HepG2 (cell line): ENCODE measurements around the gene PSEN2. TPM values are rescaled to one million over a fixed set of nuclear protein-coding genes. Genes with fewer than 3 reads are reported as not detected.
A peak's percentile ranks its signal among the peaks of the same experiment; 100 is the strongest.

Source experiments
- ARID2 ChIP-seq: sonication (generic); formaldehyde crosslinking; IDR thresholded peaks from 2 replicates; pipeline ENCODE4 v1.8.1; 2022; ENCODE audit warnings: mild to moderate bottlenecking, missing genetic modification reagents, borderline replicate concordance
- HCFC1 ChIP-seq: fragments of 150-350 bp; IDR thresholded peaks from 2 replicates; pipeline ENCODE4 v1.6.1; 2014; ENCODE audit warnings: low read depth, low read length
- HES4 ChIP-seq: sonication (generic); formaldehyde crosslinking; IDR thresholded peaks from 2 replicates; pipeline ENCODE4 v1.9.0; 2021; ENCODE audit warnings: mild to moderate bottlenecking, missing genetic modification reagents, borderline replicate concordance
- HNRNPUL1 ChIP-seq: fragments of 200-400 bp; formaldehyde crosslinking; IDR thresholded peaks from 2 replicates; pipeline ENCODE4 v1.6.1; 2017; ENCODE audit warnings: low read depth, mild to moderate bottlenecking, low read length, moderate library complexity
- KIAA2018 ChIP-seq: sonication (generic); formaldehyde crosslinking; IDR thresholded peaks from 2 replicates; pipeline ENCODE4 v1.5.0; 2020; ENCODE audit warnings: mild to moderate bottlenecking, missing genetic modification reagents, borderline replicate concordance
- MED8 ChIP-seq: sonication (generic); formaldehyde crosslinking; IDR thresholded peaks from 2 replicates; pipeline ENCODE4 v1.8.1; 2023; ENCODE audit warnings: mild to moderate bottlenecking, missing genetic modification reagents; ENCODE audit not compliant: insufficient replicate concordance
- MEF2D ChIP-seq: sonication (generic); formaldehyde crosslinking; IDR thresholded peaks from 2 replicates; pipeline ENCODE4 v1.5.1; 2020; ENCODE audit warnings: mild to moderate bottlenecking, missing genetic modification reagents
- NCOA2 ChIP-seq: sonication (generic); formaldehyde crosslinking; IDR thresholded peaks from 2 replicates; pipeline ENCODE4 v1.8.0; 2022; ENCODE audit warnings: inconsistent platforms
- POLR2G ChIP-seq: fragments of 200-400 bp; formaldehyde crosslinking; IDR thresholded peaks from 2 replicates; pipeline ENCODE4 v1.6.1; 2018; ENCODE audit warnings: mild to moderate bottlenecking, low read depth, low read length, moderate library complexity
- PRDM15 ChIP-seq: sonication (generic); formaldehyde crosslinking; IDR thresholded peaks from 2 replicates; pipeline ENCODE4 v1.4.0; 2020; ENCODE audit warnings: missing genetic modification reagents
- RXRB ChIP-seq: IDR thresholded peaks from 2 replicates; pipeline ENCODE4 v1.6.1; 2016; ENCODE audit warnings: borderline replicate concordance, missing genetic modification reagents, missing compliant biosample characterization
- TARDBP ChIP-seq: sonication (generic); formaldehyde crosslinking; IDR thresholded peaks from 2 replicates; pipeline ENCODE4 v1.8.0; 2022; ENCODE audit warnings: mild to moderate bottlenecking, missing genetic modification reagents
- ZBTB20 ChIP-seq: sonication (generic); formaldehyde crosslinking; IDR thresholded peaks from 2 replicates; pipeline ENCODE4 v1.8.1; 2023; ENCODE audit warnings: missing genetic modification reagents, low read depth, mild to moderate bottlenecking, borderline replicate concordance
- ZBTB21 ChIP-seq: sonication (generic); formaldehyde crosslinking; IDR thresholded peaks from 2 replicates; pipeline ENCODE4 v1.4.0; 2020; ENCODE audit warnings: missing genetic modification reagents
- ZKSCAN1 ChIP-seq: fragments of 150-350 bp; IDR thresholded peaks from 2 replicates; pipeline ENCODE4 v1.6.1; 2014; ENCODE audit warnings: low read length
- ZNF253 ChIP-seq: sonication (generic); formaldehyde crosslinking; IDR thresholded peaks from 2 replicates; pipeline ENCODE4 v1.8.0; 2022; ENCODE audit warnings: mild to moderate bottlenecking, missing genetic modification reagents, borderline replicate concordance
- ZNF451 ChIP-seq: sonication (generic); formaldehyde crosslinking; IDR thresholded peaks from 2 replicates; pipeline ENCODE4 v1.5.0; 2020; ENCODE audit warnings: mild to moderate bottlenecking, missing genetic modification reagents
- ZNF572 ChIP-seq: sonication (generic); formaldehyde crosslinking; IDR thresholded peaks from 2 replicates; pipeline ENCODE4 v1.5.1; 2020; ENCODE audit warnings: mild to moderate bottlenecking, missing genetic modification reagents
- ZNF615 ChIP-seq: sonication (generic); formaldehyde crosslinking; IDR thresholded peaks from 2 replicates; pipeline ENCODE4 v1.5.0; 2020; ENCODE audit warnings: mild to moderate bottlenecking, missing genetic modification reagents, borderline replicate concordance
- polyA plus RNA-seq, 8 experiments: library from polyadenylated mRNA; depleted of rRNA in 3 of 8; stranded (reverse) in 7 of 8; unstranded in 1 of 8; fragments of >200 nt; fragmentation: Illumina TruSeq in 4 of 8; extraction: Trizol in 4 of 8; gene quantifications; 2 replicates each; pipeline versions ENCODE4 v1.2.1 to v1.2.3, GENCODE V29; 2011 to 2016; ENCODE audit warnings: low read depth in 4 of 8, missing spikeins in 1 of 8, mixed read lengths in 1 of 8; ENCODE audit not compliant: insufficient read depth in 1 of 8
- total RNA-seq, 5 experiments: library from RNA; depleted of rRNA; stranded (reverse); fragments of >200 nt; fragmentation: Illumina TruSeq; extraction: Trizol; gene quantifications; 2 replicates each; pipeline ENCODE4 v1.2.3, GENCODE V29; 2016; ENCODE audit warnings: low read depth in 1 of 5

The PSEN2 gene
- total and polyA plus RNA-seq, 2 of the 13 experiments (the other 11 are each of a cell fraction or from before 2014, with no cell fraction given): 5.9 to 13.1 TPM

GRCh38 chr1:226939438-226940028, 69.1 kb downstream of the PSEN2 start (continued):
- TF ChIP-seq ZBTB21 (0 out of 2 replicates have a peak, but pooled peaks have one; percentile 39), ZNF451 (CRISPR knock-in tag) (peak; percentile 96), ZNF615 (CRISPR knock-in tag) (no peak), ARID2 (peak; percentile 72; the same call in 1 of the 2 replicates), HES4 (no peak; the same call in 1 of the 2 replicates), MEF2D (CRISPR knock-in tag) (peak; percentile 74), ZBTB20 (CRISPR knock-in tag) (peak; percentile 87; the same call in 1 of the 2 replicates), NCOA2 (CRISPR knock-in tag) (peak; percentile 34; the same call in 1 of the 2 replicates), ZNF253 (CRISPR knock-in tag) (0 out of 2 replicates have a peak, but pooled peaks have one; percentile 78), PRDM15 (CRISPR knock-in tag) (0 out of 2 replicates have a peak, but pooled peaks have one; percentile 19), POLR2G (peak; percentile 99), MED8 (CRISPR knock-in tag) (peak; percentile 67), HCFC1 (no peak), TARDBP (CRISPR knock-in tag) (no peak), KIAA2018 (CRISPR knock-in tag) (no peak), ZKSCAN1 (no peak), HNRNPUL1 (no peak), ZNF572 (CRISPR knock-in tag) (no peak), RXRB (CRISPR knock-in tag) (no peak; the same call in 1 of the 2 replicates)
